HG03196 (cell line): ENCODE data around the gene MAP3K14.
A peak's percentile ranks its signal among the peaks of the same experiment; 100 is the strongest.

Experiments
- ATAC-seq: cut with Tn5 transposase; IDR thresholded peaks from one replicate; pipeline ENCODE4 v1.9.1; 2021; ENCODE audit not compliant: unreplicated experiment

The MAP3K14 gene

DNA sequence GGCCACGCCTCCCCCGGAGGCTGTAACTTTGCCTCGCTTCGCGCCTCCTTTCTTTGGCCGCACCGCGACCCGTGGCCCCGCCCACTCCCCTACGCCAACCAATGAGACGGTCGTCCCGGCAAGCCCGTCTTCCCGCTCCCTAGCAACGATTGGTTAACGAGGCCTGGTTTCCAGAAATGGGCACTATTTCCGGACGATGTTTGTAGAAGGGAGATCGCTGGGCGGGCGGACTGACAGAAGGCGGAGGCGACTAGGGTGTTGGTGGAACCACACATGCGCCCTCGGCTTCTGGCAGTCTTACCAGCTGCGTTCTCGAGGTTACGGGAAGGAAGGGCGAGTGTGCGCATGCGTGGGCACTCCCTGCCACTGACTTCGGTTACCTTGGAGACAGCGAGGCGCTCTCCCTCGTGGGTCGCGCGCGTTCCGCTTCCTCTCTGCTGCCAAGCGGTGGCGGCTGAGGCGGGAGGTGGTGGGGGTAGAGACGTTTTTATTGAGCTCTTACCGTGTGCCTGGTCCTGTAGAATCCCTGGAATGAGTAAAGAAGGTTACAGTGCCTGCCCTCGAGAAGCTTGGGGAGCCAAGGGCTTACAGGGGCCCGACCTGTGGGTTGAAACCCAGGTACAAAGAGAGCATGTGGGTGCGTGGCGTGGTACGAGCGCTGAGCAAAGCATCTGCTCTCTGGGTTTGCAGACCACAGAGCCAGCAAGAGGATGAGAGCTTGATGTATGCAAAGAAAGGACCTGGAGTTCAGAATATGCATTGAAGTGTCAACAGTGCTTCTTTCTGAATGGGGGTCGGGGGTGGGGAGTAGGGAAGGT is 500 bp upstream of the MAP3K14 start:
- peak; percentile 68 for ATAC-seq

DNA sequence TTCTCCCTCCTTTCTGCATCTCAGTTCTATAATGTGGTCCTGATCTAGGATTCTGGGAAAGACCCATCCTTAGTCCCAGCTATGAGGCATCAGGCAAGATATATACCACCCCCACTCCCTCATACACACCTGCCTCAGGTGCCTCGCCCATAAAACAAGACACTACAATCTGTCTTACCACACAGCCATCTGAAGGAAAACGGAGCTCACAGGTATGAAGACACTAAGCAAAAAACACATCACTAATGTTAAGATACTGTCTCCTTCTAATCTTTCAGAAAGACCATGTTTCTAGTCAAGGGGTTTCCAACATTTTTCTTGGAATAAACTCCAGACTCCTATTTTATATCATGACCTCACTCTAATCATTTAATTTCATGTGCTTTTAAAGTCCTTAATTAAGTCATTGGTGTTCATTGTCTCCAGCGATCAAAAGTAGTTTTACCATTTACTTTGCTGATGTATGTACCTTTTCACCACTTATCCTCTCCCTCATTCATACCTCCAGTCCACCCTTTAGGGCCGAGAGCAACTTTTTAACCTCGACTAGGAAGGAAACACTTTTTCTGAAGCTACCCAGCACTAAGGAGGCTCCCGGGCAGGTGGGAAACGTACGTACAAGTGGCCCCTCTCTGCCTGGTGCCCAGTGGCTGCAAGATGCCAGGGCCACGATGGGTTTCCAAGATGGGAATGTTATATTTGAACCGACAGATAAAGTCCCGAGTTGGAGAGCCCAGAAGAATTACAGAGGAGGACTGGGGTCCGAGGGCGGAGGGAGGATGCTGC is 979 bp downstream of the MAP3K14 start:
- ATAC-seq, result no peak

DNA sequence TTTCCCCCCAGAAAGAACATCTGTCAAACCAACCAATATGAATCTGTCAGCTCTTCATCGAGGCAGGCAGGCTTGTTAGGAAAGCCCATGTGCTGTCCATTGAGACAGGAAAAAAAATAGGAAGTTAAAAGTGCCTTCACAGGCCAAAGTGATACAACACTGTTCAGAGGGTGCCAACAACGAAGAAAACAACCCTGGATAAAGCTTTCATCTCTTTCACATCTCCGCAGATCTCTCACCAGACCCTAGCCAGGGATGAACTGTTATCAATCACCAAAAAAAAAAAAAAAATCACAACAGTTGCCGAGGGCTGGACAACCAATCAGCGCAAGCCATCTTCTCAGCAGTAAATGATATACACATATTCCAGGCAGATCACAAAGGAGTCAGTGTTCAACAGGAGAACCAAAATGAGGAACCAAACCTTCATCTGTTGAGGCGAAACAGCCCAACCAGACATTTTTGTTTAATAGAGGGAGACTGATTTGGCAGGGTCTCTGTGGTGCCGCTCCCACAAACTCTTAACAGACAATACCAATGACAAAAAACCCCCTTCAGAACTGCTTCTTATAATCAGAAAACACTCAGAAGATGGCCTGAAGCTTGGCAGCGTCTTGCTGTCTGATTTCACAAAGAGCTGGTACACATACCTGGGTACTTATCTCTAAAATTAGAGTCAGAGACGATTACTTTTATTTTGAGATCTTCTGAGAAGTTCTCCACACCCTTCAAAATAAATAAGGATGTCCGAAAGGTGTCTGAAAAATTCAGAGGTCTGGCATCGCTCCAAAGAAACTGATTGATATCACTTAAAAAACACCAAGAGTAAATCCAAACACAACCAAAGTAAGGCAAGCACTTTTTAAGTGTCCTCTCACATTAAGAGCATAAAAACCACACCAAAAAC is 1.8 kb downstream of the MAP3K14 start:
- ATAC-seq, result no peak

DNA sequence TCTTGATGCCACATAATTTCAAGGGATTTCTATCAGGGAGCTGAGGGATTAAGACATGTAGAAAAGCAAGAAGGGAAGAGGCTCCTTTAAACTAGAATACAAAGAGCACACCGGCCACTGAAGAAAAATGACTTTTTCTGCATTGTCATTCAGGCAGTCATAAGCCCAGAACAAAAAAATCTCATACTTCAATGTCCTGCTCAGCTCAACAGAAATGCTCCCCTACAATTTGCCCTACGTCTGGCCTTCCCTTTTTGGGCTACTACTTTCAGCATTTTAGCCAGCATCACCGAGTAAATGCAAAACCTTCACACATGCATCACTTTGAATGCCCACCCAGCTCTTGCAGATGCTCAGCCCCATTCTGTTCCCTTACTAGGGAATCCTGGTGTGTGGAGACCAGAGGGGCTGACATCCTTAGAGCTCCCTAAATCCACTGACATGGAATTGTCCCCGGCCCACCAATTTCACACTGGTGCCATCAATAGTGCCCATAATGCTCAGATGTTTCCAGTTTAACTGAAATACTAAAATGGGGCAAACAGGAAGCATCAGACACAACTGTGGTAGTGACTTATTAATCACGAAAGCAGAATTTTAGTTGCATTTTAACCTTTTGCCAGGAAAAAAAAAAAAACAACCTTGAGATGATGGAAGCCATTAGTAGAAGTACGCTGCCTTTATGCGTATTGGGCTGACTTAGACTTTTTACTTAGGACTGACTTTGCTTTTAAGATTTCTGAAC is 2.7 kb downstream of the MAP3K14 start:
- no peak for ATAC-seq

DNA sequence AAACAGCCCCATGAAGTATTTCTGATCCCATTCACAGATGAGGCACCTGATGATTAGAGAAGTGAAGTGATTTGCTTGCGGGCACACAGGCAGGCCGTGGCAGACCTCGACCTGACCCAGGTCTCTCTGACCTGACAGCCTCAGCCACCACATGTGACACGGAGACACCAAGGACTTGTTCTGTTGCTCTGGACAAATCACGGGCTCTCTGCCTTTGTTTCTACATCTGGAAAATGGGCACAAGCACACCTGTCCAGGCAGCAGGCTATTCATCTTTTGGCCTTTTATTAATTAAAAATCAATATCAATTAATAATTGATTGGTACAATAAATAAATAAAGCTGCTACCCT is 3.4 kb downstream of the MAP3K14 start:
- no peak for ATAC-seq

DNA sequence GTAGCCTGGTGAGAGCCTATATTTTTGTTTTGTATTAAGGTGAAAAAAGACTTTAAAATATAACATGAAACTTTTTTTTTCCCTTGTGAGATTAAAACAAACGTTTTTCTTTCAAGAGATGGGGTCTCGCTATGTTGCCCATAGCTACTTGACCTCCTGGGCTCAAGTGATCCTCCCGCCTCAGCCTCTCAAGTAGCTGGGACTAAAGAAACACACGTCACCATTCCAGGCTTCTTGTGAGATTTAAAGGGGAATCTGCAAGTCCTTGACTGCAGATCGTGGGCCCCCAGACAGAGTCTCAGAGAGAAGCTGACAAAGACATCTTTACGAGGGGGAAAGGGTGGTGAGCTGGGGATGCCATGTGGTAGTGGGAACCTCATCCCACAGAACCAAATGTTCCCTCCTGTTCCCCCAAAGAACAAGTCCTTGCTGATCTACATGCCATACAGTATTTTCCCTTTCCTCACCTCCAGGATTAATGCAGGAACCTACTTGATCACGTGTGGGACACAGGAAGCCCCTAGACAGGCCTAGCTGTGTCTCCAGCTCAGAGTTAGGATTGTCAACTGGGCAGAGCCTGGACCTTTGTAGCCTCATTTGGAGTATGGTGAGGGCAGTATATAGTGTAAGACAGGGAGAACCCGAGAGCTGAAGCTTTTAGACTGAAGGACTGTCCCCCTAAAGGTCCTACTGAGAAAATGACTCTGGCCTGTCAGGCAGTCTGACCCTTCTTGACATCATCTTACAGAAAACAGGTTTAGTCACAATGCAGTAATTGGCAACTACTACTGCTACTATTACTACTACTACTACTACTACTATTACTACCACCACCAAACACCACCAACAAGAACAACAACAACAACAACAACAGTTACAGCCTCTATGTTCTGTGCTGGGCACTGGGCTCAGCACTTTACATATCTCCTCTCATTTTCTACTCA is 4.1 kb downstream of the MAP3K14 start:
- ATAC-seq, result no peak

DNA sequence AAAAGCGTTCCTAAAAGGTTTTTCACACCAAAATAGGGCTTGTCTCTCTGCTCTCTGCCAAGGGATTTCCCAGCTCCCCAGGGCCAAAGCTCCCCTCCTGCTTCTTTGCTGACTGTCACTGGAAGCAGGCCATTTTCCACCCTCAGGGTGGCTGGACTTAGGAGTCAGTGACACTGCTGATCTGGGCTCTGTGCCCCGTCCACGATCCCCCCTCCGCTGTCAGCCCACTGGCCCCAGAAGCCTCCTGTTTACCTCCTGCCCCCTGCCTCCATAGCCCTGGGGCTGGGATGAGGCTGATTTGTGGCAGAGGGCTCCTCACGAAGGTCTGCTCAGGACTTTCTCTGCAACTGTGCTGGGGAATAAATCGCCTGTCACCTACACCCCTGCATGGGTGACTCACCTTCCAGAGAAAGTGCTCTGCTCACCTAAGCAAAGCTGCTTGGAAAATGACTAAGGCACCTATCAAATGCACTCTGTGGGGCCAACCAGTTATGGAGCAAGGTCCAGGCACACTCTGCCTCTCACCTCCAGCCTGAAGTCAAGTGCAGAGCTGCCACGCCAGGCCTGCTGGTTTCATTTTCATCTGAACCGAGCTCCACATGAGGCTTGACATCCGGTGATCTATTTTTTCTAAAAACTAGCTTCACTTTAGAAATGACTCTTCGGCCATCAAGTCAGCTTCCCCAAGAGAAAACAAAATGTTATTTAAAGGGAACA is 4.9 kb downstream of the MAP3K14 start:
- ATAC-seq, result no peak

DNA sequence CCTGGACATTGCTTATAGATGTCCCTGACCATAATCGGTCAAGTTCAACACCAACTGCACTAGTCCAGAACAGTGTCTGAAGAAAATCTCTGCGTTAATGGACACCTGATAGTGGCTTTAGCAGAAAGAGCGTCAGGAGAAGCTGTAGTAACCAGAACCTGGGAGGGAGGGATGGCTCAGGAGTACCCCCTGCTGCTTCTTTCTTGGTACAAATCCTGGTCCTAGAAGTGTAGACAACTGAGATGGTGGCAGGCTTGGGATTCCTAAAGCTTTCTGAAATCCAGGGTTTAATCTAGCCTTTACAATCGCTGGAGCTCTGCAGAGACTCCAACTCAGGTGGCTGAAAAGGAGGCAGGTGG is 5.4 kb downstream of the MAP3K14 start:
- no peak for ATAC-seq

DNA sequence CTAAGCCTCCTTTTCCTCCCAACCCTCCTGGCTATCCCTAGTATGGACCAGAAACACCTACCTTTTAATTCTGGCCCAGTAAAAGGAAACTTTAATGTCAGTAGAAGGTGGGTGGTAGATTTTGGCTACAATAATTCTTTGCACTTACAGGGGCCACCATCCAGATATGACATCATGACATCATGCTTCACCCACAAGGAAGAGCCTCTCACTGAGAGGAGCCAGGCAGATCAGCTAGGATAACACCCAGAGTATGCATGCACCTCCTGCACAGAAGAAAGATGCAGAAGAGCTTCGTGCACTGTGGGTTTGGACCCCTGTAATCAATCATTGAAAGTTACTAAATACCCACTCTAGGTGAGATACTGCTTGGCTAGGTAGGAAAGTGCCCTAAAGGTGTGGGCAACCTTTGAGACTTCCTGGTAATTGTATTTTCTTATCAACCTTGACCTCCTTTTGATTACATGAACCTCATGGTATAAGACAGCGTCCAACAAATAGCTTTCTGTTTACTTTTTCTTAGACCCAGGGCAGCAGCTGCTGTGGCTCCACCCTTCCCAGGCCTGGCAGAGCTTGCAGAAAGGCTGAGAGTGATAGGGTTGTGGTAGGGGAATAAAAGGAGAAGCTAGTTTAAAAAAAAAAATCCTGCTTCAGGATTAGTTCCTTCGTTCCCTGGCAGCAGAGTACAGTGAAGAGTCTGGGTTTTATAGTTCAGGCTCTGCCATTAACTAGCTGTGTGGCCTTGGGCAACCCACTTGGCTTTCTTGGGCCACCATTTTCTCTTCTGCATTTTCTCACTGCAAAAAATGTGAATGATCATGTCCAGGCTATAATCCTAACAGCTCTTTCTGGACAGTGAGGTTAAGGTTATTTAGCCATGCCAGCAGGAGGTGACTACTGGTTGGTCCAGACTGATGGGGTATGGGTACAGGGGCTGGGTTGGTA is 6.2 kb downstream of the MAP3K14 start:
- ATAC-seq, result no peak

DNA sequence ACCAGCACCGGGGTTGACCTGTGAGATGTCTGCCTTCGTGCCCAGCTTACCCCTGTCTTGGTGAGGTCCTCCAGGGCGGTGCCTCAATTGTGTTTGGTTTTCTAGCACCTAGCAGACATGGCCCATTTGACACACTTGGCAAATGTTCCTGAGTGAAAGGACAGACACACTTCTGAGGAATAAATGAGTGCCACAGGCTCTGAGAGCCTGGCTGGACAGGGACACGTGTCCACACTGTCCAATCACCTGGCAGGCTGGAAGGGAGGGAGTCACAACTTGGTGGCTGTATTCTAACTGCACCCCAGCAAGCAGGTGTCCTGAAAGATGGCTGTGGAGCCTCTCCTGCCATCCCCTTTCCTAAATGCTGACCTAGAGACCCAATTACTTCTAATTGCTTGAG is 7.4 kb downstream of the MAP3K14 start:
- no peak for ATAC-seq

DNA sequence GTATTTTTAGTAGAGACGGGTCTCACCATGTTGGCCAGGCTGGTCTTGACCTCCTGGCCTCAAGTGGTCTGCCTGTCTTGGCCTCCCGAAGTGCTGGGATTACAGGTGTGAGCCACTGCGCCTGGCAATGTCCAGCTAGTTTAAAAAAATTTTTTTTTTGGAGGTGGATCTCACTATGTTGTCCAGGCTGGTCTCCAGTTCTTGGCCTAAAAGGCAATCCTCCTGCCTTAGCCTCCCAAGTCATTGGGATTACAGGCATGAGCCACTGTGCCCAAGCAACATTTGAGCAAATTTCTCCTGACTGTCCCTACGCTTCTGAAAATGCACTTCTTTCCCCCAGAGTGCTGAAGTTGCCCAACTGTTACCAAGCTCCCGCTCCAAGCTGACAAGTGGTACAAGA is 8.0 kb downstream of the MAP3K14 start:
- ATAC-seq, result no peak

DNA sequence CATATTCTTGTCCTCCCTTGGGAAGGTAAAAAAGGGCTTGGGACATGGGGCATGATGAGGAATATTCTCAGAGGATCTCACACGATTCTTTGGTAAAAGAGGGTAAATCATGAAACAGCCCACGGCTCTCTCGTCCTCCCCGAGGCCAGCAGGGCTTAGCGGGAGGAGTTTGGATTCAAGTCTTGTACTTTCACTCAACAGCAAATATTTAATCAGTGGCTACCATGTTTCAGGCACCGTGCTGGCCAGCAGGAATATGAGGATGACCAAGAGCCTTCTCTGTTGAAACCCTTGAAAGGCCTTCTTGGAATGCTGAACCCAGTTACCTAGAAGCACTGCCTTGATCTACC is 8.8 kb downstream of the MAP3K14 start:
- no peak for ATAC-seq

DNA sequence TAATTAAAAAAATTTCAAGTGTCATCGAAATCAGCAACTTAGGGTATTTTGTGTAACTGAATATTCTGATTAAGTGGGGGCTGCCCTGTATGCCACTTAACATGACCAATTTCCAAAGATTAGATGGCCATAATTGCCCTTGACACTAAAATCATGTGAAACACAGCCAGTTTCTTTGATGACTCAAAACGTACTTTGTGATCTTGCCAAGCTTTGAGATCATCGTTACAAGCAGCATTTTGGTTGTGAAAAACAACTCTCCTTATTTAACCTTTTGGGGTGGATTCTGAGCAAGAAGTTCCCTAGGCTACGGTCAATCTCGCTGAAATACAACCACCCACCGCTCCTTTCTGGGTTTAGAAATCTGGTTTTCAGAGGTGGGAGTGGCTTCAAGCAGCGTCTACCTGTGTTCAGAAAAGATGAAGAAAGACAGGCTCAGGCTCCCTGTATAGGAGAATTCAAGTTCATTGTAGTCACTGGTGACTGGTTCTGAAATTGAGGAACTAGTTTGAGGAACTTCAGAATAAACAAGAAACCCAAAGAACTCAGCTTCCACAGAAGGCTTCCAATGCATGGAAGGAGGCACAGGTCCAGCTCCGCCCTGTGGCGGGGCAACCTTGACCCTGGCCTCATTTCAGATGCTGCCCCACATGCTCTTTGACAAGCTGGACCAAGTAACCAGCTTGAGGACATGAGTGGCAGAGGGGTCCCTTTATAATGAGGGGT is 9.4 kb downstream of the MAP3K14 start:
- ATAC-seq, result no peak

DNA sequence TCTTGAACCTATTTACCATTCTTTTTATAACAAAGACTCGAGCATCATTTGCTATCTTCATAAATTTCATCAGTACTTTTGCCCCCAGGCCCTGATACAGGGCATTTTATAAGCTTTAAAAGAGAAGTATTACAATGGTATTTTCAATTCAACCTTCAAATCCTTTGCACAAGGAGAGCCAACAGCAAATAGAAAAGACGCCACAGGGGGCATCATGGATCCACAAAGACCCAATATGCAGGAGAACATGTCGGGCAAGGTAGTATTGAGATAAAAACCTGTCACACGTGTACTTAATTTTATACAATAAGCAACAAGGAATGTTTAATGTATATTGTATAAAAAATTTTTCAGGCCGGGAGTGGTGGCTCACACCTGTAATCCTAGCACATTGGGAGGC is 10.2 kb downstream of the MAP3K14 start:
- no peak for ATAC-seq

DNA sequence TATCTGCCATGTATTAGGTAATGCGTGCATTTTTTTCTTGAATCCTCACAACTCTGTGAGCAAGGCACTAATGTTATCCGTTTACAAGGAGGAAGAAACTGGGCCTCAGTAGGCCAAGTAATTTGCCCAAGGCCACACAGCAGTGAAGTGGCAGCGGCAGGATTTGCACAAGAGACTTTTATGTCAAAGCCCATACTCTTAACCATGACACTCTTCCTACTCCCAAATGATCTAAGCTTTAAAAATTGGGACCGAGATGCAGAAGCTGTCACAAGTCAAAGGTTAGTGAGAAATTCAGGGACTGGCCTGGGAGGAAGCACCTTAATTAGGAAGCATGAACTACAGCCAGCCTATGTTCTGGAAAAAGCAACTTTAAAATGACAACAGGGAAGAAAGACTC is 10.7 kb downstream of the MAP3K14 start:
- ATAC-seq, result no peak

DNA sequence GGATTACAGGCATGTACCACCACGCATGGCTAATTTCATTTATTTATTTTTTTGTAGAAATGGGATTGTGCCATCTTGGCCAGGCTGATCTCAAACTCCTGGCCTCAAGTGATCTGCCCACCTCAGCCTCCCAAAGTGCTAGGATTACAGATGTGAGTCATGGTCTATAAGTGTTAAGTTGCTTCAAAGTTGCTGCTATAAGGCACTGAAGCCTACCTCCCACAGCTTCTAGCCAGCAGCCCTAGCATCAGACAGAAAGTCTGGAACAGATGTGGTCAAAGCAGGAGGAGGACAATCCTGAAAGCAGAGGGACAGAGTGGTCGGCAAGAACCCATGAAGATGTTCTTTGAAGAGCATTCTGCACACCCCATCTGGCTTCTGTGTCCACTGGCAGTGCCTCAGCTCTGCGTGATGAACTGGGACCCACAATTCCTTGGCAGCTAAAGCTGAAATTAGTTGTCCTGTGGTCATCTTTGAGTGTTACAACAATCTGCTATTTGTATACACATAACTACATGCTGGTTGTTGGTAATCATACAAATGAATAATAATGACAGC is 11.2 kb downstream of the MAP3K14 start:
- no peak for ATAC-seq

DNA sequence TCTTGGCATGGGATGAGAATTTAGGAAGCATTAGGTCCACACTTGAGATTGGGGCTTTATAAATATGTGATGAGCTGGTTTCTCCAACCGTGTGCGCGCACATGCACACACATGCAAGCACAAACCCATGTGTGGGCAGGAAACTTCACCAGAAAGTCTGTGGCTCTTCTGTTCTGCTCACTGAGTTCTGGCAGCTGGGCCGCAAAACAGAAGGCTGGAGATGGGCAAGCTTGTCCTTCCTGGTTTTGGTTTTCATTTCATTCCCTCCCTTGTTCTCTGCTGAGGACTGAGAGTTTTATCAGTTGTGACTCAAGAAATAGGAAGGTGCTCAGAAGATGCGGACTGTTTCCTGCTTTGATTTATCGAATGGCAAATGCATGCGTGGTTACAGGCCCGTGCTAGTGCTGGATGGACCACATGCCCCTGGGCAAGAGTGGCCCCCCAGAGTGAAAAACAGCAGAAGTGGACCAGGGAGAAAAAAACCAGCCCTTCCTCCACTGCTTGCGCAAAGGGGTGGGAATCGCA is 14.1 kb downstream of the MAP3K14 start:
- ATAC-seq, result peak; percentile 45
